ENCODE data around the gene INSM1.
"Not testable (repeated sequence)": the region's sequence is repeated elsewhere in the genome, so short reads cannot be mapped to it uniquely, and the experiment has no call there.

Gene INSM1

GRCh38 chr20:20367575-20368417 lies at the start of gene INSM1:
INSM1 (plus strand) TSS chr20:20368104; CDS start chr20:20368268, 164 bp downstream.
- no peak for DNase-seq (ENCODE audit: low read depth)

GRCh38 chr20:20318365-20319161 lies 49.3 kb upstream of the INSM1 start:
- no peak for DNase-seq (ENCODE audit: low read depth)

DNA sequence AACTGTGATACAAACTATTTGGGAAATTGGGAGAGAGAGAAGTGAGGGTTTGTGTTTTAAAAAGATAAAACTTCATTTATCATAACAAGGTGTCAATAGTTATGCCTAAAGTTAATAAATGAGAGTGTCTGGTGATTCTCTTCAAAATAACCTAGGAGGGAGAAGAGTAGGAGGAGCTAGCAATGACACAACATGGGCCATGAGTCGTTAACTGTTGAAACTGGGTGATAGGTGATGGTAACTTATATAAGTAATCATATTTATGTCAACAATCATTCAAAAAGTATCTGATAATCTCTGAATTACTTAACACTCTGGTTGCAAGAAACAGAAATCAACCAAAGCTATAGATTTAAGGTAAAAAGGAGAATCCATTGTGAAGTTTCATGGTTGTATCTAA lies 46.8 kb upstream of the INSM1 start:
- DNase-seq (ENCODE audit: low read depth), result no peak

GRCh38 chr20:20321917-20322316 lies 46.0 kb upstream of the INSM1 start:
- DNase-seq (ENCODE audit: low read depth), result no peak

DNA sequence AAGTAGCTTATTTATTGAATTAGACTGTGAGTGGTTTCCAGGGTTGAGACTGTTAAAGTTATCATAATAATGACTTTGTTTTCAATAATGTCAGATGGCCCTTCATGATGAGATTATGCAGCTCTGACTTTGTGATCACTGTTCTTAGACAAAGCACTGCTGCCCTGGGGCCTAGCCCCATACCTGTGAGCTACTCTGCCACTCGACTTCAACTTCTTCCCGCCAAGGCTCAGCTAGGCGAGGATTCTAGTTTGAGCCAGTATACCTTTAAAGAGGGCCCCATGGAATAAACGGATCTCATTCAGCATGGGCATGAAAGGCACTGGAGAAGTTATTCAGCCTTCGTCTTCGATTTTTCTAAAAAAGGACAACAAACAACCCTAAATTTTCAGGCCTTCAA lies 45.0 kb upstream of the INSM1 start:
- no peak for DNase-seq (ENCODE audit: low read depth)

- no peak for DNase-seq (ENCODE audit: low read depth)
Measured at GRCh38 chr20:20327746-20328145, 40.2 kb upstream of the INSM1 start.

DNA sequence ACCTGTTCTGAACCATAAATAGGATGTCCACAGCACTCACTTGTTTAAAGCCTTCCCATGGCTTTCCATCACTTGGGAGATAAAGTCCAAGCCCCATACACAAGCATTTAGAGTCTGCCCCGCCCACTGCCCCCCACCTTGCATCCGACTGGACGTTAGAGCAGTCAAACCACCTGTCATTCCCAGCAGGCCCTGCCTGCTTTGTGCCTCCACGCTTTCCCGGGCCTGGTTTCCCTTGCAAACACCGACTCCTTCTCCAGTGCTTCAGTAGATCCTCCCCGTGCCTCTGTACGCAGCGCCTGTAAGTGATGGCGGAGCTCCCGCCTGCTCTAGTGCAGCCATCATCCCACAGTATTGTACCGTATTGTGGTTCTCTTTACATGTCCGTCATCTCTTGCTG lies 38.3 kb upstream of the INSM1 start:
- no peak for DNase-seq (ENCODE audit: low read depth)

DNA sequence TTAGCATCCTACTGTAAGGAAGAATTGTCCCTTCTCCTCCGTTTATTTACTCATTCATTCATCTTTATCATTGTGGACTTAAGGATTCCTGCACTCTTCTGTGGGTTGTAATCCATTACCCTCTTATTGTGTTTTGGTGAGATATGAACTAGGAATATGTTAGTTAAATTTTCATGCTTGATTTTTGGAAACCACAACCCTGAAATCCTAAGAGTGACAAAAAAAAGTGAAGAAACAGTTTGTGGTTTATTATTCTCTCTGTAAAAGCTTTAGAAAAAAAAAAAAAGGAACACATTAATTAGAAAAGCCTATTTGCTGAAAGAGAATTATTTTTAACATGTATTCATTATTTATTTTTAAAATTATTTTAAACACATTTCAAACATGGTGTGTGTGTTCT lies 36.7 kb upstream of the INSM1 start:
- DNase-seq (ENCODE audit: low read depth), result no peak

GRCh38 chr20:20331817-20332216 lies 36.1 kb upstream of the INSM1 start:
- no peak for DNase-seq (ENCODE audit: low read depth)

DNA sequence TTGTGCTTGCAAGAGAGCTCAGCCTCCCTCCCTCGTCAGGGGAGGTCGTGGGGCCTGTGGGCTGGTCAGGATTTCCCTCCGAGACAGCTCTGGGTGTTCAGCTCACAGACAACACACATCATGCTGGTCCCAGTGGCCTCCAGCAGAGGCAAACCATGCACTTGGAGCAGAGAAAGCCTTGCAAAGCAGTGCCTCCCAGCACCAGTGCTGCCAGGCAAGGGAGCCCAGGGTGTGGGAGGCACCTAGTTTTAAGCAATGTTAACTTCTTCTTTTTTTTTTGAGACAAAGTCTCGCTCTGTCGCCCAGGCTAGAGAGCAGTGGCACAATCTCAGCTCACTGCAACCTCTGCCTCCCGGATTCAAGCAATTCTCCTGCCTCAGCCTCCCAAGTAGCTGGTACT lies 34.0 kb upstream of the INSM1 start:
- DNase-seq (ENCODE audit: low read depth), result no peak

DNA sequence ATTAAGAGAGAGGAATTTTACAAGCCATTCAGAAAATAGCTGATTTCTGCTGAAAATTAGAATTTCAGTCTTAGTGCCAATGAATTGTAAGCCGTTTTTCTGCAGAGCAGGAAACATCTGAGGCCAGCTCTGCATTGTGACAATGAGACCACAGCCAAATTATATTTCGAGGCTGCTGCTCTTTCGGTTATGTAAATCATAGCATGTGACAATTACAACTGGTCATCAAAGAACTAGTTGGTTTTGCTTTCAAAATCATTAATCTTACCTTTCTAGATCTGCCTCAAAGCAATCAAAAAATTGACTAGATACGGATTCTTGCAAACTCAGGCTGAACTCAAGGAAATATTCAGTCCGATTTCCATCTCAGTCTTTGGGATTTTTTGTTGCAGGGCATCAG lies 33.4 kb upstream of the INSM1 start:
- no peak for DNase-seq (ENCODE audit: low read depth)

DNA sequence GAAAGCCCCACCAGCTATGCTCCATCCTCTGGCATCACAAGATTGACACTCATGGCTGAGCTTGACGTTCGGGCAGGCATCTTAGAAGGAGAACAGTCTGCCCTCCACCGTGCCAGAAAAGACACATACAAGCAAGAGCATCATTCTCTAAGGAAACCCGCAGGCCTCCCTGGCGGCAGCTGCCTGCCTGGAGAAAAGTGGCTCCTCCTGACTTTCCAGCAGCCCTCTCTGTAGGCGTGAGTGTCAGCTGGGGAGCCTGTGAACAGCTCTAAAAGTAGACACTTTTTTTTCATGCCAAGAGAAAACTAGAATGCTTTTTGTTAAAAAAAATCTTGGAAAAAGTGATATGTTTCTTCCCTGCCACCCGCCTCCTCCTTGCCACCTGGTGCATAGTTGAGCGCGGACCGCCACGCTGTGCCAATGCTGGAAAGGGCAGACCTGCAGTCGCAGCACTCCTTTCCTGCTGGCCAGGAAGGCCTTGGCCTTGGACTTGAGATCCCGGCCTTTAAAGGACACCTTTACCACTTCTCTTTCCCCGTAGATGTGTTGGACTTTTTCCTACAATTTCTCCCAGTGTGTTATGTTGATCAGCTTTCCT lies 29.7 kb upstream of the INSM1 start:
- no peak for DNase-seq (ENCODE audit: low read depth)

DNA sequence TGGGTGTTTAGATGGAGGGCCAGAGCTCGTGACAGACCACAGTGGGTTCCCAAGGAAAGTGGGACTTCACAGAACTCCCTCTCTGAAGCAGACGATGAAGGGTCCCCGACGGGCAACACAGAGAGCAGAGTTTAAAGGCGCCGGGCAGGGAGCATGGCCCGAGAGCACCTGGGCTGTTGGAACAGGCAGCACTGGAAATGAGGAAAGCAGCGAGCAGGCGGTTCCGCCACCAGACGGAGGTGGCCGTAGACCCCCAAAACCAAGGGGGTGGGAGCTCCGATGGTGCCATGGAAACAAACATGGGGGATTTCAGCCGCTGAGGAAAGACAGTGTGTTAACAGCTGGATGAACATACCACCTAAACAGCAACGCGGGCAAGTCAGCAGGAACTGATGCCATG lies 27.5 kb upstream of the INSM1 start:
- DNase-seq (ENCODE audit: low read depth), result no peak

GRCh38 chr20:20341371-20341770 lies 26.5 kb upstream of the INSM1 start:
- DNase-seq (ENCODE audit: low read depth), result no peak

DNA sequence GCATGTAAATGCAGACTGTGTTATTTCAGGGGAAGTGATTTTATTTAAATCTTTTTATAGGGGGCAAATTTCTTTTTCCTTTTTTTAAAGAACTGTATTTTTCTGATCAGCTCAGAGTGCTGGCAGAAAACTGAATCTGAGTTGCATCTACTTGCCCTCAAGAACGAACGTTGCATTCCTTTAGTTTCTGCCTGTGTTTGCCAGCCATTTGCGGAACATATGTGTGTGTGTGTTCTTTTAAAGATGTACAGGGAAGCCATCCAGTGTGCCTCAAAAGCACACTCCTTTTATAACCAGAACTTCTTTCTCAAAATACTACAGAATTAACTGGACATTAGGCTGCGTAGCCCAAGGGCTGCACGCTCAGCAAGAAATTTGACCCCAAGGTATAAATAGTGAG lies 25.8 kb upstream of the INSM1 start:
- DNase-seq (ENCODE audit: low read depth), result no peak

GRCh38 chr20:20343932-20344331 lies 24.0 kb upstream of the INSM1 start:
- DNase-seq (ENCODE audit: low read depth), result no peak

- no peak for DNase-seq (ENCODE audit: low read depth)
Measured at GRCh38 chr20:20344476-20344875, 23.4 kb upstream of the INSM1 start.

DNA sequence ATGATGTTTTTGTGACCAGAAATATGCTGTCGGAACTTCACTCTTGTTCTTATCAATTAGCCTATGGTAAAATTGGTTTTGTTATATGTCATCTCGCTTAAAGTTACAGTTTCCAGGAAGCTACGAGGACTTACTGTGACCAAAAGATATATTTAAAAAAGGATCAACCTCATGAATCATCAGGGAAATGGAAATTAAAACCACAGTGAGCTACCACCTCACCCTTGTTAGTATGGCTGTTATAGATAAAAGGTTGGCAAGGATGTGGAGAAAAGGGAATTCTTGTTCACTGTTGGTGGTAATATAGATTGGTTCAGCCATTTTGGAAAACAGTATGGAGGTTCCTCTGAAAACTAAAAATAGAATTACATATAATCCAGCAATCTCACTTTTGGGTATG lies 14.3 kb upstream of the INSM1 start:
- no peak for DNase-seq (ENCODE audit: low read depth)

DNA sequence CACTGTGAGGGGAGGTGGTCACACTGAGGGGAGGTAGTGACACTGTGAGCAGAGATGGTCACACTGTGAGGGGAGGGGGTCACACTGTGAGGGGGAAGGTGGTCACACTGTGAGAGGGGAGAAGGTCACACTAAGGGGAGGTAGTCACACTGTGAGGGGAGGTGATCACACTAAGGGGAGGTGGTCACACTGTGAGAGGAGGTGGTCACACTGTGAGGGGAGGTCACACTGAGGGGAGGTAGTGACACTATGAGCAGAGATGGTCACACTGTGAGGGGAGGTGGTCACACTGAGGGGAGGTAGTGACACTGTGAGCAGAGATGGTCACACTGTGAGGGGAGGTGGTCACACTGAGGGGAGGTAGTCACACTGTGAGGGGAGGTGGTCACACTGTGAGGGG lies 12.4 kb upstream of the INSM1 start:
- DNase-seq (ENCODE audit: low read depth), result not testable (repeated sequence)

DNA sequence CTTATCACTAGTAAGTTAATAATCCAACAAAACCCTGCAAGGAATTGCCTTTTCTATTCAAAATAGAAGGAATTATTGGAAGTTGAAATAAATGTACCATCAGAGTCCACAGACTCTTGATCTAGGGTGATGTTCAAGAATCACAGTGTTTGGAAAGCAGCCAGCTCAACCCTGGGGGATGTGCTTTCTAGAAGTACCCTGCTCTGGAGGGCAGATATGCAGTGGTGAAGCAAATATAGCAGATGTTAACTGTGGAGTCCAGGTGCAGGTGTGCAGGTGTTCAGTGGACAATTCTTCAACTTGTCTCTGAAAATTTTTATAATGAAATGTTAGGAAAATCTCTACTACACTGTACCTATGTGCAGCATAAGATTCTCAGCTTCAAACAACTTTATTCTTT lies 9.1 kb upstream of the INSM1 start:
- DNase-seq (ENCODE audit: low read depth), result no peak

DNA sequence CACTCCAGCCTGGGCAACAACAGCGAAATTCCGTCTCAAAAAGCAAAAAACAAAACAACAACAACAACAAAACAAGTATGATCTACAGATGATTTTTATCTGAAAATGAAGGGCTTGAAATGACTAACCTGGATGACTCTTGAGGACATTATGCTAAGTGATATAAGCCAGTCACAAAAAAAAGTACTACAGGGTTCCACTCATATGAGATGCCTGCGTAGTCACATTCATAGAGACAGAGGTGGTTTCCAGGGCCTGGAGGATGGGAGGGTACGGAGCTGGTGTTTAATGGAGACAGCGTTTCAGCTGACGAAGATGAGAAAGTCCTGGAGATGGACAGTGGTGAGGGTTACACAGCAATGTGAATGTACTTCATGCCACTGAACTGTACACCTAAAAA lies 8.3 kb upstream of the INSM1 start:
- DNase-seq (ENCODE audit: low read depth), result no peak

DNA sequence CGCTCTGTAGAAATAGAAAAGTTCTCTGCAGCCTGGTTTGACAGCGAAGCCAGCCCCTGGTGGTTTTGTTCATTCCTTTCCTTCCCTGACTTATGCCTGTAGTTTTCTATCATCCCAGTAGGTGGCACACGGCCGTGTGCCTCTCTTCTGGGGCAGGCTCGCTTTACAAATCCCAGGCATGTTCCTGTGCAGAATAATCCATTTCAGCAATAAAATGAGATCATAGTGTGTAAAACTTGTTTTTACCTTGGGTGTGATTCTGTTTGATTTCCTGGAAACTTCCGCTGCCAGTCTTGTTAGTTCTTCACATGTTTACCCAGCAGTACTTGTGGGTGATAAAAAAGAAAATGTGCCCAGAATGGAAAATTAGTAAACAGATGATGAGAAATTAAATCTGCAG lies 7.4 kb upstream of the INSM1 start:
- peak; percentile 60 for DNase-seq (ENCODE audit: low read depth)
